HepG2 (cell line): ENCODE measurements around the gene AHCYL1. TPM values are rescaled to one million over a fixed set of nuclear protein-coding genes. Genes with fewer than 3 reads are reported as not detected.
A peak's percentile ranks its signal among the peaks of the same experiment; 100 is the strongest.

ENCODE experiments used
- CREM ChIP-seq, 2 experiments: sonication (generic) in 1 of 2; formaldehyde crosslinking in 1 of 2; IDR thresholded peaks; 2 replicates each; pipeline versions ENCODE4 v1.4.0 to v1.6.1; 2016 to 2020; ENCODE audit warnings: antibody characterized with exemption in 1 of 2, mild to moderate bottlenecking in 1 of 2, missing genetic modification reagents in 1 of 2
- DNMT3B ChIP-seq: conservative IDR thresholded peaks from 2 replicates; pipeline ENCODE4 v1.6.1; 2016; ENCODE audit warnings: missing biosample characterization, control low read depth
- GMEB1 ChIP-seq: sonication (generic); formaldehyde crosslinking; IDR thresholded peaks from 2 replicates; pipeline ENCODE4 v1.5.1; 2020; ENCODE audit warnings: missing genetic modification reagents, mild to moderate bottlenecking, borderline replicate concordance
- PLSCR1 ChIP-seq: sonication (generic); formaldehyde crosslinking; IDR thresholded peaks from 2 replicates; pipeline ENCODE4 v1.5.0; 2020; ENCODE audit warnings: missing genetic modification reagents, mild to moderate bottlenecking, borderline replicate concordance
- RERE ChIP-seq: IDR thresholded peaks from 2 replicates; pipeline ENCODE4 v1.6.1; 2016; ENCODE audit warnings: low read depth, missing genetic modification reagents, missing compliant biosample characterization
- SMARCE1 ChIP-seq: fragments of 450-650 bp; IDR thresholded peaks from 2 replicates; pipeline ENCODE4 v1.6.1; 2017; ENCODE audit warnings: borderline replicate concordance
- THYN1 ChIP-seq: sonication (generic); formaldehyde crosslinking; IDR thresholded peaks from 2 replicates; pipeline ENCODE4 v1.8.1; 2023; ENCODE audit warnings: low read depth, mild to moderate bottlenecking, moderate library complexity, missing genetic modification reagents, borderline replicate concordance
- TRIM22 ChIP-seq: fragments of 450-650 bp; IDR thresholded peaks from 2 replicates; pipeline ENCODE4 v1.6.1; 2017
- ZKSCAN1 ChIP-seq: fragments of 150-350 bp; IDR thresholded peaks from 2 replicates; pipeline ENCODE4 v1.6.1; 2014; ENCODE audit warnings: low read length
- ZNF468 ChIP-seq: sonication (generic); formaldehyde crosslinking; IDR thresholded peaks from 2 replicates; pipeline ENCODE4 v1.8.0; 2022; ENCODE audit warnings: mild to moderate bottlenecking, moderate library complexity, missing genetic modification reagents
- ZNF550 ChIP-seq: sonication (generic); formaldehyde crosslinking; IDR thresholded peaks from 2 replicates; pipeline ENCODE4 v1.4.0; 2020; ENCODE audit warnings: mild to moderate bottlenecking, missing genetic modification reagents, borderline replicate concordance
- ZNF589 ChIP-seq: sonication (generic); formaldehyde crosslinking; conservative IDR thresholded peaks from 2 replicates; pipeline ENCODE4 v1.8.0; 2022; ENCODE audit warnings: mild to moderate bottlenecking, moderate library complexity, missing genetic modification reagents
- ZNF737 ChIP-seq: sonication (generic); formaldehyde crosslinking; IDR thresholded peaks from 2 replicates; pipeline ENCODE4 v1.5.0; 2020; ENCODE audit warnings: missing genetic modification reagents, mild to moderate bottlenecking, borderline replicate concordance
- ZNF784 ChIP-seq: sonication (generic); formaldehyde crosslinking; IDR thresholded peaks from 2 replicates; pipeline ENCODE4 v1.5.1; 2020; ENCODE audit warnings: missing genetic modification reagents, mild to moderate bottlenecking, borderline replicate concordance
- polyA plus RNA-seq, 8 experiments: library from polyadenylated mRNA; depleted of rRNA in 3 of 8; stranded (reverse) in 7 of 8; unstranded in 1 of 8; fragments of >200 nt; fragmentation: Illumina TruSeq in 4 of 8; extraction: Trizol in 4 of 8; gene quantifications; 2 replicates each; pipeline versions ENCODE4 v1.2.1 to v1.2.3, GENCODE V29; 2011 to 2016; ENCODE audit warnings: low read depth in 4 of 8, missing spikeins in 1 of 8, mixed read lengths in 1 of 8; ENCODE audit not compliant: insufficient read depth in 1 of 8
- total RNA-seq, 5 experiments: library from RNA; depleted of rRNA; stranded (reverse); fragments of >200 nt; fragmentation: Illumina TruSeq; extraction: Trizol; gene quantifications; 2 replicates each; pipeline ENCODE4 v1.2.3, GENCODE V29; 2016; ENCODE audit warnings: low read depth in 1 of 5

AHCYL1 gene
- total and polyA plus RNA-seq, 2 of the 13 experiments (the other 11 are each of a cell fraction or from before 2014, with no cell fraction given), result 40.9 to 76.3 TPM

GRCh38 chr1:109984456-109985246 is at the start of gene AHCYL1 (continued):
- no peak for TF ChIP-seq ZNF550 (CRISPR knock-in tag)
- TF ChIP-seq ZNF468 (CRISPR knock-in tag), result no peak
- peak; percentile 84; the same call in 1 of the 2 replicates for TF ChIP-seq ZNF784 (CRISPR knock-in tag)
- TF ChIP-seq PLSCR1 (CRISPR knock-in tag), result no peak
- peak; percentile 84; the same call in 1 of the 2 replicates for TF ChIP-seq ZNF589
- no peak for TF ChIP-seq THYN1 (CRISPR knock-in tag)
- TF ChIP-seq ZKSCAN1, result no peak
- TF ChIP-seq CREM (IDR thresholded peaks at IDR 0.05), result peak; percentile 94
- TF ChIP-seq CREM (CRISPR knock-in tag; IDR thresholded peaks at IDR 0.05), result peak; percentile 63; the same call in 1 of the 2 replicates
- TF ChIP-seq GMEB1 (CRISPR knock-in tag), result peak; percentile 100
- no peak for TF ChIP-seq TRIM22
- no peak for TF ChIP-seq SMARCE1
- peak; percentile 65; the same call in 1 of the 2 replicates for TF ChIP-seq DNMT3B (CRISPR knock-in tag)
- peak; percentile 50; the same call in 1 of the 2 replicates for TF ChIP-seq RERE (CRISPR knock-in tag)
- TF ChIP-seq ZNF737 (CRISPR knock-in tag), result no peak
